ENCODE data around the gene RIOK2. TPM values are rescaled to one million over a fixed set of nuclear protein-coding genes. Genes with fewer than 3 reads are reported as not detected.
A peak's percentile ranks its signal among the peaks of the same experiment; 100 is the strongest.
"Not testable (repeated sequence)": the region's sequence is repeated elsewhere in the genome, so short reads cannot be mapped to it uniquely, and the experiment has no call there.

Gene RIOK2
- total RNA-seq, 1 donor from 2014 or later, result 17.9 TPM

- intact Hi-C loops (cut with DNase I); ATAC-seq: not testable (repeated sequence)
These were observed 3.6 kb downstream of the RIOK2 start for GRCh38 chr5:97179457-97179856.

GRCh38 chr5:97172227-97172626 lies 10.8 kb downstream of the RIOK2 start:
- ATAC-seq, result no peak
- DNase-seq (ENCODE audit: low spot score), result no peak
- intact Hi-C loops (cut with DNase I), result no loop called here

More at GRCh38 chr5:97179457-97179856, 3.6 kb downstream of the RIOK2 start:
- DNase-seq (ENCODE audit: low spot score), result not testable (repeated sequence)

- no peak for DNase-seq (ENCODE audit: low spot score)
- intact Hi-C loops (cut with DNase I), result no loop called here
- ATAC-seq, result no peak
These were observed 11.3 kb downstream of the RIOK2 start for GRCh38 chr5:97171703-97172102.

- intact Hi-C loops (cut with DNase I), result loop anchor here (10.0 kb wide), 1 partner anchor 163 kb away; no protein-coding TSS in a partner anchor
- ATAC-seq, result no peak
- DNase-seq (ENCODE audit: low spot score), result no peak
These were observed 15.6 kb downstream of the RIOK2 start for GRCh38 chr5:97167435-97167834.

- DNase-seq (ENCODE audit: low spot score) (no peak), ATAC-seq (no peak)
- intact Hi-C loops (cut with DNase I), result loop anchor here (10.0 kb wide), 1 partner anchor 161 kb away; no protein-coding TSS in a partner anchor
These were observed 17.3 kb downstream of the RIOK2 start for GRCh38 chr5:97165726-97166125.

- ATAC-seq (no peak), DNase-seq (ENCODE audit: low spot score) (no peak)
- intact Hi-C loops (cut with DNase I), result loop anchor here (10.0 kb wide), 1 partner anchor 160 kb away; no protein-coding TSS in a partner anchor
These were observed 18.2 kb downstream of the RIOK2 start for GRCh38 chr5:97164846-97165245.

GRCh38 chr5:97163790-97164285 lies 19.2 kb downstream of the RIOK2 start:
- ATAC-seq (no peak), DNase-seq (ENCODE audit: low spot score) (no peak)
- intact Hi-C loops (cut with DNase I), result loop anchor here (10.0 kb wide), 1 partner anchor 159 kb away; no protein-coding TSS in a partner anchor

- intact Hi-C loops (cut with DNase I), result loop anchor here (10.0 kb wide), 1 partner anchor 159 kb away; no protein-coding TSS in a partner anchor
- ATAC-seq (no peak), DNase-seq (ENCODE audit: low spot score) (no peak)
These were observed 19.7 kb downstream of the RIOK2 start for GRCh38 chr5:97163360-97163764.

GRCh38 chr5:97162045-97162444 lies 21.0 kb downstream of the RIOK2 start:
- intact Hi-C loops (cut with DNase I), result loop anchor here (10.0 kb wide), 1 partner anchor 157 kb away; no protein-coding TSS in a partner anchor
- DNase-seq (ENCODE audit: low spot score), result peak; percentile 64

GRCh38 chr5:97157689-97158088 lies 25.4 kb downstream of the RIOK2 start:
- ATAC-seq, result no peak
- intact Hi-C loops (cut with DNase I), result no loop called here
- DNase-seq (ENCODE audit: low spot score), result no peak

More at GRCh38 chr5:97162045-97162444, 21.0 kb downstream of the RIOK2 start:
- peak; percentile 68 for ATAC-seq

GRCh38 chr5:97151370-97151769 lies 31.7 kb downstream of the RIOK2 start:
- intact Hi-C loops (cut with DNase I), result no loop called here

GRCh38 chr5:97150401-97150800 lies 32.6 kb downstream of the RIOK2 start:
- intact Hi-C loops (cut with DNase I), result no loop called here

More at GRCh38 chr5:97151370-97151769, 31.7 kb downstream of the RIOK2 start:
- DNase-seq (ENCODE audit: low spot score) (no peak), ATAC-seq (no peak)

GRCh38 chr5:97149709-97150108 lies 33.3 kb downstream of the RIOK2 start:
- intact Hi-C loops (cut with DNase I), result no loop called here
- DNase-seq (ENCODE audit: low spot score), result no peak
- ATAC-seq, result no peak

More at GRCh38 chr5:97150401-97150800, 32.6 kb downstream of the RIOK2 start:
- DNase-seq (ENCODE audit: low spot score), result no peak
- no peak for ATAC-seq

- ATAC-seq (no peak), DNase-seq (ENCODE audit: low spot score) (no peak)
- intact Hi-C loops (cut with DNase I), result no loop called here
These were observed 34.8 kb downstream of the RIOK2 start for GRCh38 chr5:97148288-97148687.

GRCh38 chr5:97143704-97144103 lies 39.3 kb downstream of the RIOK2 start:
- DNase-seq (ENCODE audit: low spot score), result no peak
- ATAC-seq, result no peak
- intact Hi-C loops (cut with DNase I), result no loop called here

GRCh38 chr5:97142521-97143254 lies 40.4 kb downstream of the RIOK2 start, which contains the start of gene LIX1:
TSS of gene LIX1 (minus strand) at chr5:97142611. CDS start at chr5:97142576, 35 bp downstream.
- ATAC-seq (peak; percentile 86), DNase-seq (ENCODE audit: low spot score) (no peak)
- intact Hi-C loops (cut with DNase I), result no loop called here

- intact Hi-C loops (cut with DNase I), result no loop called here
- DNase-seq (ENCODE audit: low spot score), result no peak
- ATAC-seq, result no peak
These were observed 41.5 kb downstream of the RIOK2 start for GRCh38 chr5:97141539-97141938.

- intact Hi-C loops (cut with DNase I), result no loop called here
- ATAC-seq (no peak), DNase-seq (ENCODE audit: low spot score) (no peak)
These were observed 42.0 kb downstream of the RIOK2 start for GRCh38 chr5:97141031-97141430.

- ATAC-seq; intact Hi-C loops (cut with DNase I); DNase-seq (ENCODE audit: low spot score): not testable (repeated sequence)
These were observed 42.8 kb downstream of the RIOK2 start for GRCh38 chr5:97140250-97140649.

- intact Hi-C loops (cut with DNase I), result no loop called here
- ATAC-seq (no peak), DNase-seq (ENCODE audit: low spot score) (no peak)
These were observed 46.6 kb downstream of the RIOK2 start for GRCh38 chr5:97136475-97136874.

Measured in sciatic nerve (tissue), 2 donors.